Stimulated activated CD8-positive, alpha-beta memory T cell treated with anti-CD3 and anti-CD28 coated beads, Interleukin-15, amount 100 ng/mL, for 1 hour (primary cell): ENCODE measurements around the gene TRIM62.
A peak's percentile ranks its signal among the peaks of the same experiment; 100 is the strongest.
"Not testable (repeated sequence)": the region's sequence is repeated elsewhere in the genome, so short reads cannot be mapped to it uniquely, and the experiment has no call there.

ENCODE experiments used
- DNase-seq: peaks from one replicate; pipeline ENCODE4 v3.0.0-alpha.2; 2020; ENCODE audit warnings: low read depth

Gene TRIM62

GRCh38 chr1:33158366-33158765 is 23.5 kb downstream of the TRIM62 start:
- DNase-seq, result no peak

DNA sequence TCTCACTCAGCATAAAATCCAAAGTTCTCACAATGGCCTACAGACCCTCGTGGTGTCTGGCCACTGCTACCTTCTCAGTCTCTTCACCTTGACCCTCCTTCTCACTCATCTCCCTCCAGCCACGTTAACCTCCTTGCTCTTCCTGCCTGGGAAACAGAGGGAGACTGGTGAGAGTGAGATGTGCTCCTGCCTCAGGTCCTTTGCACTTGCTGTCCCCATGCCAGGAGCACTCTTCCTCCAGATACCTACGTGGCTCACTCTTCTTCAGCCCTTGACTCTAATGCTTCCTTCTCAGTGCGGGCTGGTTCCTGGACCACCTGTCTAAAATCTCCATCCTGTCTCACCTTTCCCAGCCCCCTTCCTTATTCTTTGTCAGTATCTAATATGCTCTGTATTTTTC is 24.7 kb downstream of the TRIM62 start:
- DNase-seq, result no peak

DNA sequence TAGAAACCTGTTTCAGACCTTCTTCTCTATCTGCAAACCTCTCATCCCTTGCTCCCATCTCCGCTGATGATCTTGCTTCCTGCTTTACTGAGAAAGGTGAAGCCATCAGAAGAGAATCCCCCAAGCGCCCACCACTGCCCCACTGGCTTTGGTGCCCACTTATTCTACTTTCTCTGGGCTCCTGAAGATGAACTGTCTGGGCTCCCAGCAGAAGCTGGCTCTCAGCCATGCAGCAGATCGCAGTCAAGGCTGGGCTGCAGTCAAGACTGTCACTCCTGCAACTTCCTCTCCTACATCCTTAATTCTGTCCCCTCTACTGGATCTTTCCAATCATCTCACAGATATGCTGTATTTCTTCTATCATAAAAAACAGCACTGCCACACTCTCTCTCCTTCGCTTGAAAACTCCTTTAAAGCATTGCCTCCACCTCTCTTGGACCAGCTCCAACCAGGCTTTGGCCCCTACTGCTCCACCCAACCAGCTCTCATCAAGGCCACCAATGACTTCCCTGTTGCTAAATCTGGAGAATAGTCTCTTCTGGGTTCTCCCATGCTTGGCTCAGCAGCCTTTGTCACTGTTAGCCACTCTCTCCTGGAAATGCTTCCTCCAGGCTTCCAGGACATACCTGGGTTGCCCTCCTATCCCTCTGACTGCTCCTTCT is 25.8 kb downstream of the TRIM62 start:
- no peak for DNase-seq

- no peak for DNase-seq
Observed at GRCh38 chr1:33153650-33154049, 28.2 kb downstream of the TRIM62 start.

GRCh38 chr1:33152685-33153432 is 29.0 kb downstream of the TRIM62 start:
- no peak for DNase-seq

DNA sequence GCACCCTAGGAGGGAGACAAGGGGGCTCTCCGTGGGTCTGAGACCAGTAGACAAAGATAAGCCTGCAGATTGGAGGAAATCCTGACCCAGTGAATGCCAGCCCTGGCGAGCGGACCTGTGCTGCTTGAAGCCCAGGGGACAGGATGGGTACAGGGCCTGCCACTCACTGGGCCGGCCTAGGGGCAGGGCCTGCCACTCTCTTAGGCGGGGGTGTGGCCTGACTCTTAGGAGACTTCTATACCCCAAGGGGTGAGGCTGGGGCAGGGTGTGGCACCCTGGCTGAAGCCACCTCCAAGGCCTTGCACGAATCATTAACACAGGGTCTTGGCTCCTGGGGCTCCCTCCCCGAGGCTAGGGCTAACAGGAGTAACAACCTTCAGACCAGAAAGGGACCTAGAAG is 30.7 kb downstream of the TRIM62 start:
- DNase-seq, result no peak

GRCh38 chr1:33150522-33150921 is 31.3 kb downstream of the TRIM62 start:
- DNase-seq, result no peak

- no peak for DNase-seq
Observed at GRCh38 chr1:33149453-33150190, 32.2 kb downstream of the TRIM62 start.

DNA sequence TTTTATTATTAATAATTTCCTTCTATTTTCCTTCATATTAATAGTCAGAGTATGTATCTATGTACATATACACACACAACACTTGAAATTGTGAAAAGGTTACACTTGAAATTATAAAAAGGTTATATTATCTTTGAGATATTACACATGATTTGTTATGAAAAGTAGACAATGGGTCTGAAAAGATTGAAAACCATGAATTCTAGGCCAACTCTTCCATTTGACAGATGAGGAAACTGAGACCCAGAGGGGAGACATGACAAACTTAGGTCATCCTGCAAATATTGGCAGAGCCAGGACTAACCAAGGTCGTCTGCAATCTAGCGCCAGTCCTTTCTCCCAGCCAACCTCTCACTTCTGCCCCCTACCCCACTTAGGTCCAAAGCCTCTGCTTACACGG is 33.2 kb downstream of the TRIM62 start:
- DNase-seq, result no peak

- no peak for DNase-seq
Observed at GRCh38 chr1:33147997-33148314, 33.9 kb downstream of the TRIM62 start.

DNA sequence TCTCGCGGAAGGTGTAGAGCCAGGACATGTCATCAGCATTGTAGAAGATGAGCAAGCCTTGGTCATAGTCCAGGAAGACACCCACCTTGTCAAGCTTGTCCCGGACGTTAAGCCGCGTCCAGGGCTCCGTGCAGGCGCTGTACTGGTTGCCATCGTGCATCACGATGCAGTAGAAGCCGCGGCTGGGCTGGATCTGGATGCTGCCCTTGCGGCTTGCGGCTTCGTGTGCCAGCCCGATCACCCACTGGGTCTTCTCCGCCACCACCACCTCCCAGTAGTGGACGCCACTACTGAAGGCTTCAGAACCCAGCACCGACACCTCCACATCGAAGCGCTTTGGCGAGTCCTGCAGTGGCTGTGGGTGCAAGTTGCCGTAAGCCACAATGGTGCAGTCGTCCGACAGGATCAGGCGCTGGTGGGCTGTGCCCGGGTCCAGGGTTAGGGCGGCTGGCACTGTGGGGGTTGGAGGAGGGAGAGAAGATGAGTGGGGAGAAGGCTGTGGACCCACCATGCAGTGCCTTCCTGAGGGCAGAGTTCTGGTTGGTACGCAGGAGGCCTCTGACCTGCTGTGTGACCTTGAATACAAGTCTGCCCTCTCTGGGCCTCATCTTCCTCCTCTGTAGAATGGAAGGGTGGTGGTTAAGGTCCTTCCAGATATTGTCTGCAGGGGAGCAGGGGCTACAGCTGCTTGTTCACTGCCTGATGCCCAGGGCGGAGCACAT is 34.4 kb downstream of the TRIM62 start:
- no peak for DNase-seq

DNA sequence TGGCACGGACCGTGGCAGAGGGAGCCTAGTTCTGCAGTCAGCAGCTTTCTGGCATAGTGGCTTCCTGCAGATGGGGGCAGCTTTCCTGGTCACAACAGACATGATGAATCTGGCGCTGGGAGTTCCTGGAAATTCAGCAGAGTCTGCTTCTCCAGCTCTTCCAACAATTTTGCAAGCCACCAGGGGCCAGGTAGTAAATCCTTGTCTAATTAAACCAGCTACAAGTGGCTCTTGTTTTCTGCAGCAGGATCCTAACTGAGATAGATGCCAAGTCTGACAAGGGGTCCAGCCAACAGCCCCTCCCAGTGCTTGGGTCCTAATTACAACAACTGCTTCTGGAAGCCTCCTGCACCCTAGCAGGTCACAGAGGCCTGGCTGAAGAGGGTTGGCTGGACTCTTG is 35.8 kb downstream of the TRIM62 start:
- no peak for DNase-seq

- DNase-seq, result no peak
Observed at GRCh38 chr1:33143698-33144097, 38.1 kb downstream of the TRIM62 start.

- DNase-seq, result no peak
Observed at GRCh38 chr1:33143176-33143575, 38.7 kb downstream of the TRIM62 start.

DNA sequence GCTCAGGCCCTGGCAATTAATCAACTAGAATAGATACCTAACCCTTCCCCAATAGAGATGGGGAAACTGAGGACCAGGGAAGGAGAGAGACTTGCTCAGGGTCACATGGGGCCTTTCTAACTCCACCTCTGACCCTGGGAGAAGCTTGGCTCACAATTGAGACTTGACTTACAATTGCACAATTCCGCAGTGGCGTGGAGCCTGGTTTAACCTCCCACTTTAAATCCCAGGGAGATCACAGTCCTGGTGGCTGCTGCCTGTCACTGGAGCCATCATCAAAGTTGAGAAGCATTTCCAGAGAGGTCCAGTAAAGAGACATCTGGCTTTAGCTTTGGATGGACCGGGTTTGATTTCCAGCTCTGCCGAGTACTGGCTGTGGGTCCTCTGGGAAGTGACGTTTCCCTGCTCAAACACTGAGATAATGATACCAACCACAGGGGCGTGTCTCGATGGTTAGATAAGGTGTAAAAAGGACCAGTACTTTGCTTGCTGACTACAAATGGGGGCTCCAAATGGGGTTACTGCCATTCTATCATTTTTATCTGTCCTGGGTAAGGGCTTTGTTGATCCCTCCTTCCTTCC is 39.3 kb downstream of the TRIM62 start:
- no peak for DNase-seq

GRCh38 chr1:33141781-33142180 is 40.1 kb downstream of the TRIM62 start:
- no peak for DNase-seq

DNA sequence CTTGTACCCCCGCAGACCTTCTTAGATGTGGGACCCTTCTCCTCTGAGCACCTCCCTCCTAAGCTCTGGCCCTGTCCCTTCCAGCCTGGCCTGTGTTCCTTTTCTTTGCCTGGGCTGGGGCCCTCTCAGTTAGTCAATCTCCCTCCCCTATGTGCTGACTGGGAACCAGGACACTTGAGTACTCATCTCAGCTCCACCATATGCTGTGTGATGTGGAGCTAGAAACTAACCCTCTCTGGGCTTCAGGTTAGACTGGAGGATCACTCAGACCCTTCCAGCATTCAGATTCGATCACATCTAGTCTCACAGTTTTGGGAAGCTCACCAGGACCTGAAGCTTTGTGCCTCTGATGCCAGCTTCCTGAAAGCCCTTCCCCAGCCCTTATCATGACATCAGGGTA is 40.6 kb downstream of the TRIM62 start:
- no peak for DNase-seq

- no peak for DNase-seq
Observed at GRCh38 chr1:33140153-33141149, 41.4 kb downstream of the TRIM62 start.

GRCh38 chr1:33137800-33138199 is 44.0 kb downstream of the TRIM62 start:
- peak; percentile 7 for DNase-seq

DNA sequence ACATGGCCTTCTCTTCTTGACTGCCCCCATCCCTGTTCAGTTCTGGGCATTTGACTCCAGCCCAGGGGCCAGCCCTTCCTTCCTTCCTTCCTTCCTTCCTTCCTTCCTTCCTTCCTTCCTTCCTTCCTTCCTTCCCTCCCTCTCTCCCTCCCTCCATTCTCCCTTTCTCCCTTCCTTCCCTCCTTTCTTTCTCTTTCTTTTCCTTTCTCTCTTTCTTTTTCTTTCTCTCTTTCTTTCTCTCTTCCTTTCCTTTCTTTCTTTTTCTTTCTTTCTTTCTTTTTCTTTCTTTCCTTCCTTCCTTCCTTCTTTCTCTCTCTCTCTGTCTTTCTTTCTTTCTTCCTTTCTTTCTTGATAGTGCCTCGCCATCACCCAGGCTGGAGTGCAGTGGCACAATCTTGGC is 45.8 kb downstream of the TRIM62 start:
- DNase-seq, result not testable (repeated sequence)

DNA sequence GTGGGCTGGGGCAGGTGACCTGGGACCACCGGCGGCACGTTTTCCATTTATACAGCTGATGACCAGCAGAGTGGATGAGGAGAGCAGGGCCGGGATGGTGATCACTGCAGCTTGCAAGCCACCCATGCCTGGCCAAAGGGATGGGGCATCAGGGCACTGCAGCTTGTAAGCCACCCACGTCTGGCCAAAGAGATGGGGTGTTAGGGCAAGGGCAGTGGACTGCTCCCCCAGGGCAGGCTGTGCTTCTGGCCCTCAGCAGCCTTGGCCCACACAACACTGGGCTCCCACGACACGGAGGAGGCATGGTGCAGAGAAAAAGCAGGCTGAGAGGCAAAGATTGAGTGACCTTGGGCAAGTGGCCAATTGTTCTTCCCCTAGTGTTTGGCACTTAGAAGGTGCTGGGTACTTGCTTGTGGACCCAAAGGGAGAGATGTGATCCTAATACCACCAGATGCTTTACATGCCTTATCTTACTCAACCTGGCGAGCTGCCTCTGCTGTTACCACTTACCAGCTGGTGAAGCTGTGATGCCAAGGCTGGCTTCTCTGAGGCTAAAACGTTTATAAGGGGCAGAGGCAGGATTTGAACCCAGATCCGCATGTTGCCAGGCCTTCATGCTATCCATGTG is 48.3 kb downstream of the TRIM62 start:
- no peak for DNase-seq
